ENCODE data around the gene DGKI. TPM values are rescaled to one million over a fixed set of nuclear protein-coding genes. Genes with fewer than 3 reads are reported as not detected.

The DGKI gene
- total RNA-seq, 3 donors from 2014 or later, result 0.36 to 1.4 (median 0.46) TPM

DNA sequence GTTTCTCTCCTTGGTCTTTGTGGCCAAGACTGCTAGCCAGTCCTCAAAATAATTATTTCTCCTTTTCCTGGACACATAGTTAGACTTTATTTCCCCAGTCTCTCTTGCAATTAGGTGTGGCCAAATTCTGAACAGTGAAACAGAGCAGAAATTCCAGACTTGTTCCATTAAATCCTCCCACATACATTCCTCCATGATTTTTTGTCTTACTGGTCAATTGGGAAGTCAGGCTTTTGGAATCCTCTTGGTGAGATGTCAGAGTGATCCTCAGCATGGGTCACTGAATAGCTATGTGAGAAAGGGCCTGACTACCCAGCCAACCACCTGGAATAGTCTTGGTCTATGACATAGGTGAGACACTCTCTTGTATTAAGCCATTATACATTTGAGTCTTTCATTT, 164.2 kb downstream of the DGKI start:
- intact Hi-C loops (cut with DNase I, micrococcal nuclease), result no loop called here
- Histone ChIP-seq H3K9me3 (no peaks in the 10 kb centered on the region), H3K36me3 (ENCODE audit: low read depth) (no peaks in the 10 kb centered on the region), H3K4me3 (no peak overlapping the region), H3K4me1 (ENCODE audit: low read depth) (no peaks in the 10 kb centered on the region)
- DNase-seq (no peak), ATAC-seq (no peak)
- TF ChIP-seq, protein P1, sequence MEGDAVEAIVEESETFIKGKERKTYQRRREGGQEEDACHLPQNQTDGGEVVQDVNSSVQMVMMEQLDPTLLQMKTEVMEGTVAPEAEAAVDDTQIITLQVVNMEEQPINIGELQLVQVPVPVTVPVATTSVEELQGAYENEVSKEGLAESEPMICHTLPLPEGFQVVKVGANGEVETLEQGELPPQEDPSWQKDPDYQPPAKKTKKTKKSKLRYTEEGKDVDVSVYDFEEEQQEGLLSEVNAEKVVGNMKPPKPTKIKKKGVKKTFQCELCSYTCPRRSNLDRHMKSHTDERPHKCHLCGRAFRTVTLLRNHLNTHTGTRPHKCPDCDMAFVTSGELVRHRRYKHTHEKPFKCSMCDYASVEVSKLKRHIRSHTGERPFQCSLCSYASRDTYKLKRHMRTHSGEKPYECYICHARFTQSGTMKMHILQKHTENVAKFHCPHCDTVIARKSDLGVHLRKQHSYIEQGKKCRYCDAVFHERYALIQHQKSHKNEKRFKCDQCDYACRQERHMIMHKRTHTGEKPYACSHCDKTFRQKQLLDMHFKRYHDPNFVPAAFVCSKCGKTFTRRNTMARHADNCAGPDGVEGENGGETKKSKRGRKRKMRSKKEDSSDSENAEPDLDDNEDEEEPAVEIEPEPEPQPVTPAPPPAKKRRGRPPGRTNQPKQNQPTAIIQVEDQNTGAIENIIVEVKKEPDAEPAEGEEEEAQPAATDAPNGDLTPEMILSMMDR (IDR thresholded peaks at IDR 0.05), result no peak

DNA sequence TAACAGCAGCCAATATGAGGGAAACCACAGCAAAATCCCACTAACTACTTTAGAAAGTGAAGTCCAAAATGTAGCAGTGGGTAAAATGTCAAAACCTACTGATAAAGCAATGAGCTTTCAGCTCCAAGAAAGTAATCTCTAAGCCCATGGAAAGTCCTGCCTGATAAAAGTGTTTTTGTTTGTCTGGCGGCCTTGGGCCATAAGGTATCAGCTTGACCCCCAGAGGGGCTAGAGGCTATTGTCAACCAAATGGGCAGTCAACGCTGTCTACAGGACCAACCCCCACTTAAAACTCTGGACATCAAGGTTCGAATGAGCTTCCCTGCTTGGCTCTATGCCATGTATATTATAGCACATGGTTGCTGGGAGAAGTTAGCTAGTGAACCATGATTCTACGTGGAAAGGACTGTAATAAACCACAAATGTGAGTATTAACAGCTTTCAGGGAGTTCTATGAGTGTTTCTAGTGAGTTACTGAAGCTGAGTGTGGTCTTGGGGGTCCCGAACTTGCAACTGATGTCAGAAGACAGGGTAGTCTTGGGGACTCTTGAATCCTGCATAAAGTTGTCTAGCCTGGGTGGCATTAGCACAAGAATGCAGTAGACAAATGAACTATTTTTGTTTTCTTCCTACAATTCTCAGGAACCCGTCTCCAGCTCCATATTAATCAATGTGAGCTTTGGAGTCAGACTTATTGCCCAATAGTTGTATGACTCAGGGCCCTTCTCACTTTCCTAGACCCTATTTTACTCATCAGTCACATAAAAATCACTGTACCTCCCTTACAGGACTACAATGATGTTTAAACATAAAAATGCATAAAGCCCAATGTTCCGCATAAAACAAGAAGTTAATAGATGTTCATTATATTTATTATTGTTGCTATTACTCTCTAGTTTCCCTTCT, 164.9 kb downstream of the DGKI start:
- H3K4me1 ChIP-seq (ENCODE audit: low read depth), result no peaks in the 10 kb centered on the region
- intact Hi-C loops (cut with DNase I, micrococcal nuclease), result no loop called here

DNA sequence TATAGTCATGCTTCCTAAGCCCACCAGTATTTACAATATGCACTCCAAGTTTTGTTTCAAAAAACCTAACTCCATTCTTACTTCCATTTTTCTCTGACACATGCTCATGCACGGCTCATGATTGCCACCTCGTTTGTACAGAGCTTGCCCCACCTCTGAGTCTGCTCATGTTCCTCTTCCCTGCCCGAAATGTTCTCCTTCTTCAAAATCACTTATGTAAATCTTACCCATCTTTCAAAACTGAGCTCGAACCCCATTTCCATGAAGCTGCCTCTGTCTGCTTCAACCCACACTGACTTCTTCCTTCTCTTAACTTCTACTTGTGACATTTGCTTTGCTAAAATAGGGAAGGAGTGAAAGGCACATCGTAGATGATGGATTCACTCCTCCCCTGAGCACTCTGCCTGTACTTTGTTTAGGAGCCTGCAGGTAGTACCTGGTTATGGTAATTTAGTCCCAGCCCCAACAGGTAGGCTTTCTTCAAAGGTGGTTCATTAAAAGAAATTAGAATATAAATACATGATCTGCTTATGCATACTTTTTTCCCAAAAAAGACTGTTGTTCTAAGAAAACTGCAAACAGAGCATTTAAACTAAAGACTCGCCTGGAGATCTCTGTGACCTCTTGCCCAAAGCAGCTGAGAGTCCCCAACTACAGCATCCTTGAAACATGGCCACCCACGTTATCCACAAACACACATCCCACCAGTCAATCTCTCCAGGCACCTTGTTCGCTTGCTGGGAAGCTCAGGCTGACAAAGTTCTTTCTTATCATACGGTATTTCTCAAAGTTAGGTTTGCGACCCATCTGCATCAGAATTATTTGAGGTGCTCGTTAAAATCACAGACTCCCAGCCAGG, 172.0 kb downstream of the DGKI start:
- Histone ChIP-seq H3K36me3 (ENCODE audit: low read depth) (no peaks in the 10 kb centered on the region), H3K4me3 (no peak overlapping the region), H3K9me3 (no peaks in the 10 kb centered on the region), H3K4me1 (ENCODE audit: low read depth) (no peaks in the 10 kb centered on the region)
- TF ChIP-seq, protein P1 (IDR thresholded peaks at IDR 0.05), result no peak
- intact Hi-C loops (cut with DNase I, micrococcal nuclease), result no loop called here
- ATAC-seq (no peak), DNase-seq (no peak)

More for the DNA sequence above, 164.9 kb downstream of the DGKI start:
- Histone ChIP-seq H3K9me3 (no peaks in the 10 kb centered on the region), H3K36me3 (ENCODE audit: low read depth) (no peaks in the 10 kb centered on the region), H3K4me3 (no peak overlapping the region)
- DNase-seq (no peak), ATAC-seq (no peak)
- TF ChIP-seq, protein P1 (IDR thresholded peaks at IDR 0.05), result no peak

DNA sequence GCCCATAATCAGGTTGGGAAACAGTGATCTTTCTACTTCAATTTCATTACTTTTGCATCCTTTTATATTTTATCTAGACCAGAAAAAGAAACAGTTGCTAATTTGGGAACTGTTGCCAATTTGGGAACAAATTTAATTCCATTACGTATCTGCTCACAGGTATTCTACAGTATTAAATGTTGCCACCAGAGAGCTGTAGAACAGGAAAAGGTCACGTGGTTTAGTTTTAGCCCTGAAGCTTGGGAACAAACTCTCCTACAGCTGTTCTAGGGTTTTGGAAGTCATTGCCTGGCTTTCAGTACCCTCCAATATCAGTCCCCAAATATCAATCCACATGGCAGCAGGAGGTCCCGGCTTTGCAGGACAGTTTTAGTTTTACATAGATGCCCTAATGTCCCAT, 172.7 kb downstream of the DGKI start:
- no peak overlapping the region for H3K4me3 ChIP-seq
- H3K36me3 ChIP-seq (ENCODE audit: low read depth), result no peaks in the 10 kb centered on the region
- TF ChIP-seq, protein P1 (IDR thresholded peaks at IDR 0.05), result no peak
- H3K9me3 ChIP-seq, result no peaks in the 10 kb centered on the region
- no peak for ATAC-seq
- H3K4me1 ChIP-seq (ENCODE audit: low read depth), result no peaks in the 10 kb centered on the region
- intact Hi-C loops (cut with DNase I, micrococcal nuclease), result no loop called here
- DNase-seq, result no peak

DNA sequence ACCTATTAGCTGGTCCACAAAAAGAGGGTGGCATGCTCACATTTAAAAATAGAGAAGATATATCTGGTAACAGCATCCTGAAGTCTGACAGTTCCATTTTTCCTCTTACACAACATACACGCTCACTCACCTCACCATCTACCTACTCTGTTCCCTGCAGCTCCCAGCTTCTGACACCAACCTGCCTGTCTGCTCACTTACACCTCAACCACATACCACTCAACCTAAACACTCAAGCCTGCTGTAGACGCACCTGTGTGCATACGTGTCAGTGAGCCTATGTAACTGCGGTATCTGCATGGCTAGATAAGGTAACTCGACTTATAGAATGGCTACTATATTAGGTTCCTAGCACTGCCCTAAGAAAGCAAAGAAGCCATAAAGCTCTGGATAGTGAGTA, 174.9 kb downstream of the DGKI start:
- TF ChIP-seq, protein P1 (IDR thresholded peaks at IDR 0.05), result no peak
- DNase-seq (no peak), ATAC-seq (no peak)
- H3K4me3 ChIP-seq, result no peak overlapping the region
- intact Hi-C loops (cut with DNase I, micrococcal nuclease), result no loop called here
- no peaks in the 10 kb centered on the region for H3K36me3 ChIP-seq (ENCODE audit: low read depth)
- H3K9me3 ChIP-seq, result no peaks in the 10 kb centered on the region
- H3K4me1 ChIP-seq (ENCODE audit: low read depth), result no peaks in the 10 kb centered on the region
